Pericardium fibroblast (primary cell): Measurements from ENCODE around the gene ZDHHC13. TPM values are rescaled to one million over a fixed set of nuclear protein-coding genes. Genes with fewer than 3 reads are reported as not detected.

Experiments used
- total RNA-seq: library from RNA; depleted of rRNA; stranded (reverse); fragments of >200 nt; gene quantifications from 2 replicates; pipeline ENCODE4 v1.2.3, GENCODE V29; 2015

ZDHHC13 gene
- 9.6 and 17.8 TPM in 2 replicates for total RNA-seq

GRCh38 chr11:19116971-19117759 lies at the start of gene ZDHHC13:
Gene ZDHHC13 (plus strand): TSS chr11:19117168. CDS start chr11:19117250, 82 bp downstream.

GRCh38 chr11:19201737-19202605 lies 85.0 kb downstream of the ZDHHC13 start, which contains the start of gene CSRP3:
Gene CSRP3 (minus strand): TSS chr11:19201983. CDS start chr11:19192448, 9,535 bp downstream.

Other genes starting within 250 kb of the ZDHHC13 start
- not detected in 2 replicates for gene MRGPRX1, start 177.8 kb upstream of the ZDHHC13 start, total RNA-seq
- gene MRGPRX2, start 56.5 kb upstream of the ZDHHC13 start, total RNA-seq, result not detected in 2 replicates
- not detected in 2 replicates for gene CSRP3, start 84.8 kb downstream of the ZDHHC13 start, total RNA-seq
- under 0.01 TPM in 1 of 2 replicates, not detected in the other for gene E2F8, start 123.8 kb downstream of the ZDHHC13 start, total RNA-seq